Stimulated activated CD8-positive, alpha-beta memory T cell treated with anti-CD3 and anti-CD28 coated beads, Interleukin-15, amount 100 ng/mL, for 4 hours (primary cell): ENCODE data around the gene IFITM1.

Source experiments
- DNase-seq, 2 donors: peaks; one replicate each; pipeline ENCODE4 v3.0.0-alpha.2; 2020; ENCODE audit warnings: low read depth in 2 of 2

IFITM1 gene

GRCh38 chr11:282630-283360 is 31.0 kb upstream of the IFITM1 start:
- DNase-seq, result no peak

GRCh38 chr11:283405-284104 is 30.3 kb upstream of the IFITM1 start:
- no peak for DNase-seq

GRCh38 chr11:284105-285020 is 29.5 kb upstream of the IFITM1 start:
- no peak for DNase-seq

DNA sequence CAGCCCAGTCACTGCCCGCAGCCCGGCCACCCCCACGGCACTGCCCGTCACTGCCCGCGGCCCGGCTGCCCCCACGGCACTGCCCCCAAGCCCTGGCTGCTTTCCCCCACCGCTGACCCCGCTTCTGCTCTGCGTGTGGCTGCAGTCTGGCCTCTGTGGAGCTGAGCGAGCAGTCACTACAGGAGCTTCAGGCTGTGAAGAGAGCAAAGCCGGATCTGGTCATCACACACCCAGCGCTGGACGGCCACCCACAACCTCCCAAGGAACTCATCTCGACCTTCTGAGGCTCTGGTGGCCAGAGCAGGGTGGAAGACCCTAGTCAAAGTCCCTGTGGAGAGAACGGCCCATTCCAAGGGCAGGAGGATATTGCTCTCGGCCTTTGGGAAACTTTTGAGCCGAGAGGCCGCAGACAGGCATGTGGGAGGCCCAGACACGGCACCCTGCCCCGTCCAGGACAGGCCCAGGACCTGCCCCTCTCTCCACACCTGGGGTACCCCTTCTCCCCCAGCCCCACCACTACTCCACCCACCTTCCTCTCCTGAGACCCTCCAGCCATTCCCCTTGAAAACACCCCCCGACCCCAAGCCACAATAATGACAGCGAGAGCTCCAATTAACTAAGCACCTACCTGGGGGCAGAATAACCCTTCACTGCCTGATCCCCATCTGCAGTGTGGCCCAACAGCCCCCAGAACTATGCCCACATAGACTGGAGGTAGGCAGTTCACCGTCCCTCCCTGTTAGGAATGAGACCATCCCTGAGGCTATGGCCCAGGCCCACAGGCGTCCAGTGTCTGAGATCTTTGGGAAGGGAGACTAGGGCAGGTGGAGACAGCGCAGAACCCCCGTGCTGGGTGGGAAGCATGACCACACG is 28.6 kb upstream of the IFITM1 start:
- no peak for DNase-seq

GRCh38 chr11:285894-286220 is 28.0 kb upstream of the IFITM1 start:
- DNase-seq, result no peak

DNA sequence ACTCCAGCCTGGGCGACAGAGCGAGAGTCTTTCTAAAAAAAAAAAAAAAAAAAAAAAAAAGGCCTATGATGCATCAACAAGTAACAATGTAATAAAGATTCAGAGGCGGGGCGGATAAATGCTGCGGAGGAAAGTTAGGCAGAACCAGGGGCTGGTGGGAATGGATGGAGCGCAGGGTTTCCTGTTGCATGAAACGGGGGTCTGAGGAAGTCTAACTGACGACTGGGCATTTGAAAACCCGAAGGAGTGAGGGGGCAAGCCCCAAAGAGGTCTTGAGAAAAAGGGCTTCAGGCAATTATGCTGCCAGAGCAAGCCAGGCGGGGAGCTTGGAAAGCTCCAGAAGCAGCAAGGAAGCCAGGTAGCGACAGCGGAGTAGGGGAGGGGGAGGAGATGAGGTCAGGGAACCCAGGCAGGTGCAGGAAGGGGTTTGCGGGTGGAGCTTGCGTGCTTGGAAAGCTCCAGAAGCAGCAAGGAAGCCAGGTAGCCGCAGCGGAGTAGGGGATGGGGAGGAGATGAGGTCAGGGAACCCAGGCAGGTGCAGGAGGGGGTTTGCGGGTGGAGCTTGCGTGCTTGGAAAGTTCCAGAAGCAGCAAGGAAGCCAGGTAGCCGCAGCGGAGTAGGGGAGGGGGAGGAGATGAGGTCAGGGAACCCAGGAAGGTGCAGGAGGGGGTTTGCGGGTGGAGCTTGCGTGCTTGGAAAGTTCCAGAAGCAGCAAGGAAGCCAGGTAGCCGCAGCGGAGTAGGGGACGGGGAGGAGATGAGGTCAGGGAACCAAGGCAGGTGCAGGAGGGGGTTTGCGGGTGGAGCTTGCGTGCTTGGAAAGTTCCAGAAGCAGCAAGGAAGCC is 26.6 kb upstream of the IFITM1 start:
- DNase-seq, result peak in 1 of 2 donors; percentile 64

- no peak for DNase-seq
These were observed 25.9 kb upstream of the IFITM1 start for GRCh38 chr11:287821-288477.

GRCh38 chr11:288478-289397 is 25.1 kb upstream of the IFITM1 start, which contains the start of gene PGGHG:
Gene PGGHG, plus strand, starts transcription at chr11:289126. Its CDS starts 691 bp downstream, at chr11:289817.
- no peak for DNase-seq

DNA sequence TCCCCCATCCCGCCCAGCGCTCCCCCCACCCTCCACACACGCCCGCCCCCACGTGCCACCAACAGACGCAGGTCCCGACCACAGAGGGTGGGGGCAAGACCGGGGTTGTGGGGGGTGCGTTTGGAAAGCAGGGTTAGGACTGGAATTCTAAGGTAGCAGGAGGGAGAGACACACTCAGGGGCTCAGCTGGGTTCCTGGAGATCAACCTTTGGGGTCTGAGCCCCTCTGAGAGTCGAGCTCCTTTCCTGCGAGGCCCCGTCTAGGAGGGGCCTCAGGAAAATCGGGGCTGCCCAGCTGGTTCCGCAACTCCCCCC is 24.5 kb upstream of the IFITM1 start:
- no peak for DNase-seq

DNA sequence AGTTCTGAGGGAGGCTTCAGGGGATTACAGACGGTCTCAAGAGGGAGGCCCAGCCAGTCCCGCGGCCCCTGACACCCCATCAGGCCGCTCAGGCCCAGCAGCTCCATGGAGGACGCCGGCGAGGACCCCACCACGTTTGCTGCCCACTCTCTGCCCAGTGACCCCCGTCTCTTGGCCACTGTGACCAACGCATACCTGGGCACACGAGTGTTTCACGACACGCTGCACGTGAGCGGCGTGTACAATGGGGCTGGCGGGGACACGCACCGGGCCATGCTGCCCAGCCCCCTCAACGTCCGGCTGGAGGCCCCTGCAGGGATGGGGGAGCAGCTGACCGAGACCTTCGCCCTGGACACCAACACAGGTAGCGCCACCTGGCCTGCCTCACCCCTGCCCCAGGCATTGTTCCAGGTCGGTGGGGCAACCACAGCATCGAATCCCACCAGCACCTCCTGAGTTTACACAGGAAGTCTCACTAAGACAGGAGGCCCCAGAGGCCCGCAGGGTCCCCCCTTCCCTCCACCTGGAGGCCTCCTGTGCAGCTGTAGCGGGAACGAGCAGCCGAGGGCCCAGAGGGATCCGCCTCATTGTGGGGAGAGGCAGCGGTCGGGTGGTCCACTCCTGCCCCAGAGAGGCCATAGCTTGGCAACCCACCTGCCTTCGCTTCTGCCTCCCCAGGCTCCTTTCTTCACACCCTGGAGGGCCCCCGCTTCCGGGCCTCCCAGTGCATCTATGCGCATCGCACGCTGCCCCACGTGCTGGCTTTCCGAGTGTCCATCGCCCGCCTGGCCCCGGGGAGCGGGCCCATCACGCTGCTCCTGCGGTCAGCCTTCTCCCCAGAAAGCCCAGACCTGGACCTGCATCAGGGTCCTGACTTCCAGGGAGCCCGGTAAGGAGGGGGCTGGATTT is 23.9 kb upstream of the IFITM1 start:
- no peak for DNase-seq

DNA sequence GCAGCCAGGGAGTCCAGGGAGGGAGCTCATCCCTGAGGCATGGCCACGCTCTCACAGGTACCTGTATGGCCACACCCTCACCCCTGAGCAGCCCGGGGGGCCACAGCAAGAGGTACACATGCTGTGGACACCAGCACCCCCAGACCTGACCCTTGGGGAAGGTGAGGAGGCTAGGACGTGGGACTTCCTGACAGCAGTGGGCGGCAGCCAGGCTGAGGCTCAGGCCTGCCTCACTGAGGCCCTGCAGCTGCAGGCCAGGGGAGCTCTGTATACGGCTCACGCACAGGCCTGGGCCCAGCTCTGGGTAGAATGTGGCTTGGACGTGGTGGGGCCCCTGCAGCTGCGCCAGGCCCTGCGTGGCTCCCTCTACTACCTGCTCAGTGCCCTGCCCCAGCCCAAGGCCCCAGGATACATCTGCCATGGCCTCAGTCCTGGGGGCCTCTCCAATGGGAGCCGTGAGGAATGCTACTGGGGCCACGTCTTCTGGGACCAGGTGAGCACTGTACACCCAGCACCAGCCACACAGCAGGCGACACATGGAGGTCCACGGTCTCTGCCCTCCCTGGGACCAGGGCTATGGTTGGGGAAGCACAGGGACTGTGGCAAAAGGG is 23.1 kb upstream of the IFITM1 start:
- DNase-seq, result no peak

- no peak for DNase-seq
These were observed 22.3 kb upstream of the IFITM1 start for GRCh38 chr11:291281-292210.

GRCh38 chr11:292211-293121 is 21.4 kb upstream of the IFITM1 start:
- DNase-seq, result no peak

GRCh38 chr11:293271-293851 is 20.5 kb upstream of the IFITM1 start:
- no peak for DNase-seq
